ENCODE results near the gene CDH23.

Gene CDH23

DNA sequence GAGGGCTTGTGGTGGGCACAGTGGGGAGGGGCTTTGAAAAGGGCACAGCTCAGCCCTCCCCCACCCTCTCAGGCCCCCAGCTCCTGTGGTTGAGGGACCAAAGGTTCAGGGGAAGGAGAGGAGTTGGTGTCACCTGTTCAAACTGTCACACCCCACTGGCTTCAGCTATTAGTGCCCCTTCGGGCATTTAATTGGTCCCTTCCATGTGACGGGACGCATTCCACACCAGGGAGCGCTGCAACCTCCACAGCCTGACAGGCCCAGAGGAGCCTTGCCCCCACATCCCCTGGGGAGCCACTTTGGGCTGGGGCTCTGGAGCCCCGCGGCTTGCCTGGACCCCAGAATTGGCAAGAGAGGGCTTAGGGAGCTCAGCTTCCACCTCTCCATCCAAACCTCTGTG is 247.2 kb downstream of the CDH23 start:
- DNase-seq, result no peak

DNA sequence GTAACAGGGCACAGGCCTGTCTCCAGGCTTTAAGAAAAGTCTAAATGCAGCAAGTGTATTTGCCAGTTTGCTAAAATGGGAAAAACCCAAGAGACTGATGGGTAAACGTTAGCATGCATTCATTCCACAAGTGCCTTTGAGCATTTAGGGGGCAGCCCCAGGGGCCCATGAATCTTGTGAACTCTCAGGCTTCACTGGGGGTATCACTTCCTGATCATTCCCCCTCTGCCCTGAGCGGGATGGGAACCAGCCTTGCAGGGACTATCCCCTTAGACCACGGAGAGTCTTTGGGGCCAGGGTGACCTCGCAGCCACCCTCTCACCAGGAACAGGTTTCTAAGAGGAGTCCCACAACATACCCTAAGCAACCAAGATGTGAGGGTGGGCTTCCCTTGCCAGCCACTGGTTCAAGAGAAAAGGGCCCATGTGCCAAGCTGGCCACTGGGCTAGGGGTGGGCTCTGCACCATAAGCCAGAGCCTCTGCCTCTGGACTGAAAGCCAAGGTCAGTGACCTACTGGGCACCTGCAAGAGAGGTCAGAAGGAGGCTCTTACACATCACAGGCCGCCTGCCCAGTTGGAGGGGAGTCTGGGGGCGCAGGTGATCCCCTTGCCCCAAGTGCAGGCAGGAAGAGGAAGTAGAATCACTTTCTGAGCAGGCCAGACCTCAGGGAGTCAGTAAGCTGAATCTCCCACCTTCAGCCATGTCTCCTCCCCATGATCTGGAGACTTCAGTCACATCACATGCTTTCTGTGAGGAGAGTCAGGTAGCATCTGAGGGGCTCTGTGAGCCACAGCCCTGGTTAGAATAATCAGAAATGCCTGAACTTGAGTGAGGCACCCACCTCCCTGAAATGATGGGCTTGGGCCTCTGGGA is 247.8 kb downstream of the CDH23 start:
- DNase-seq, result no peak

DNA sequence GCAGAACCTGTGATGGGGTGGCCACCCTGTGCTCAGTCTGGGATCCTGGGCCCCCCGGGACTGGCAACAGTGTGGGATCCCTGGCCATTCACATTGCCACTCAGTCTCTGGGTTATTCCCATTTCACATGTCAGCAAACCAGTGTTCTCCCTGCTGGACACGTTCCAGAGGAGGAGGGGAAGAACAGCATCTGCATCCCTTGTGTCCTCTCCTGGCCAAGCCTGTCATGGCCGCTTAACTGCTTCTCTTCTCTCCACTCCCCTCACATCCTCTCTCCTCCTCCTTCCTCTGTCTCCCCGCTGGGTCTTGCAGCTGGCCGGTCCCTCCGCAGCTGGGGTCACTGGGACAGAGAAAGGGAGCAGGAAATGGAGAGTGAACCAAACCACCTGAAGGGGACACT is 248.5 kb downstream of the CDH23 start:
- DNase-seq, result no peak

DNA sequence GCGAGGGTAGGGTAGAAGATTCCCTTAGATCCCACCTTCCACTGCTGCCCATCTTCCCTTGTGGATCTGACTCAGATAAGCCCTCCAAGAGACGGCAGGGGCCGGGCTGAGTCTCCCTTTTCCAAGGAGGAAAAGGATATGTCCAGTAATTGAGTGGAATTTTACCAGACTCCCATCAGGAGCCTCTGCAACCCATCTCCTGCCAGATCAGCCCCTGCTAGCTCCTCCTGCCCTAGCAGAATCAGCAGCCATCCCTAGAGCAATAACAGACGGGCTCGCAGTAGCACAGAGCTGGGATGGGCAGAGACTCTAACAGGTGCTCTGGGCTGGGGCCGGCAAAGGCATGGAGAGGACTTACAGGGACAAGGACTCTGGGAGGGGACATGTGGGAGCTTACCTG is 249.3 kb downstream of the CDH23 start:
- DNase-seq, result peak in 1 of 14 donors; percentile 72

DNA sequence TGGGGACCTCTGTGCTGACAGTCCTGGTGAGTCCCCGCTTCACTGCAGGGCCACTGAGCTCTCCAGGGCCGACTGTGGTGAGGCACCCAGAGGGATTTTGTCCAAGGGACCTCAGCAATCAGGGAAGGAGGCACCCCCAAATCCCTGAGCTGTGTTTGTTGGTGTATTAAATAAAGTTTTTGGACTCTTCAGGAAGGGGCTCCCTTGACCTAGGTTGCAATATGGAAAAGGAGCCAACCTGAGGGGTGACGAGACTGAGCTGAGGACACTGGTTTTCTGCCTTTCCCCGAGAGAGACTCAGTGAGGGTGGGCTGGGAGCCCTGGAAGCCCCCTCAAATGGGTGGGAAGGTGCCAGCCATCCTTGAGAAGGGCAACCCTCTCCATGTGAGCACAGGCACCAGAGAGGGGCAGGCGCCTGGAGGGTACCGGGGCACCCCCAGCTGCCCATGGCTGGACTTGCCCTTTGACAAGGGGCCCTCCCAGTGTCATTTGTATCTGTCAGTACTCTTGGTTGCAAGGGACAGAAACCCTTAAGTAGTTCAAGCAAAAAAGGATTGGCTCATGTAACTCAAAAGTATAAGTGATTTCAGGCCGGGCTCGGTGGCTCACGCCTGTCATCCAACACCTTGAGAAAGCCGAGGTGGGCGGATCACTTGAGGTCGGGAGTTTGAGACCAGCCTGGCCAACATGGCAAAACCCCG is 250.0 kb downstream of the CDH23 start:
- no peak for DNase-seq

DNA sequence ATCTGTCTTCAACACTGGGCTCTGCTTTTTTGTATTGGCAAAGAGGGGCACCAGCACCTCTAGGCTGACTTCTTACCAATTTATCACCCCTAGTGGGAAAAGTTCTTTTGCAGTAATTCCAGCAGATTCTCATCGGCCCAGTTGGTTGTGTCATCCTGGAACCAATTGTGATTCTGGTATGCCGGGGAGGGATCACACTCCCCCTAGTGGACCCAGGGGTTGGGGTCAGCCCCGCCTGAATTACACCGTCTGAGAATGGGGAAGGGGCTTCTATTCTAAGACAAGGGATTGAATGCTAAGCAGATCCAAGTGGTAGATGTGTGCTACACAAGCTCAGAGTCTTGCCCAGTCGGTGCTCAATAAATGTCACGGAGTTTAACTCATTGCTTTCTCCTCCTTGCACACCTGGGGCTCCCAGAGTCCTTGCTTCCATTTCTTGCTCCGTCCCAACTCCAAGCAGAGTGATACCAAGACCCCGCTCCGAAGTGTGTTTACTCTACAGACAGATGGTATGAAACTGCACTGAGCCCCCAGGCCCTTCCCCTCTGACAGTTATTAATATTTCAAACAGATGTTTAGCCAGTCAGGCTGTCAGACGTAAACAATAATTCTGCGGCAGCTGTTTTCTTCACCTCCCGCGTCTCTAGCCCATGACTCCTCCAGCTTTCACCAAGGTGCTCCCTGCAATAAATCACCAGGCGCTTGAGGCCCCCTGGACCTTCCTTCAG is 251.0 kb downstream of the CDH23 start:
- no peak for DNase-seq

DNA sequence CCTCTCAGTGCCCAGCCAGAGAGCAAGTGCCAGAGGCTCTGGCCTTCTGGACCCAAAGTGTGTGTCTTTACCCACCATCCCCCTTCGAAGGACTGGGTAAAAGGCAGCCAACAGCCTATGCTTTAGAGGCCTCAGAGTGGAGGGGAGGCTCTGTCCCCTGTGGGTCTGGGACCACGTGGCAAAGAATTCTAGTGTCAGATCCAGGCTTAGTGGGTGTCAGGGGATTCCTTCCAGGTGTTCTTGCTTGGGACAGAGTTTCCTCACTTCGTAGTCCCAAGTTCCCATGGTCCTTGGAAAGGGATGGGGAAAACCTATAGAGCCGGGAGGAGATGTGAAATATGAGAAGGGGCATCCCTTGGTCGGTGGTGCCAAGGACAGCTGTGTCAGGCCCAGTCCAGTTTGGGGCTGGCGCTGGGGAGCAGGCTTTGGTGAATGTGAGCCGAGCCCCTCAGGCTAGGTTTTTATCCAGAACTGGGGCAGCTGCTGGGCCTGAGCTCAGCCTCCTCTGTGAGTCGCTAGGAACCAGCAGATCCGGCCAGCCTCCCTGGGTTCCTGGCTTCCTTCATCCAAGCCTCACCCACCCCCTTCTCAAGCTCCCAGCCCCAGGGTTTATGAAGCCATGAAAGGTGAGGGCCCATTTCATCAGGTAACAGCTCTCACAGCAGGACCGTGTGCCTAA is 251.7 kb downstream of the CDH23 start:
- DNase-seq, result no peak

DNA sequence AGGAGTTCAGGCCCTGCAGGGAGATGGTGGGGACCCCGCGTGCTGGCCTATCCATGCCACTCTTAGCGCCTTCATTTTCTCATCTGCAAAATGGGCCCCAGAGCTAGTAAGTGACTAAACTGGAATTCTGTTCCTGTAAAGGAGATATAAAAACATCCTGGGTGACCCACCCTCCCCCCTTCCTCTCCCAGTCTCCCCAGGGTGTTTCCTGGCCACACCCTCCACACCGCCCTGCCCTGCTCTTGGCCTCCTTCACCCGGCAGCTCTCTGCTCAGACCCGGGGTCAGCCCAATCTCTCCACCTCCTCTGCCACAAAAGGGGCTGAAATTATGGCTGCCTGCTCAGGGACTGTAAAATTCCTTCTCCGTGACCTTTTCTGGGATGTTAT is 252.2 kb downstream of the CDH23 start:
- DNase-seq, result no peak

DNA sequence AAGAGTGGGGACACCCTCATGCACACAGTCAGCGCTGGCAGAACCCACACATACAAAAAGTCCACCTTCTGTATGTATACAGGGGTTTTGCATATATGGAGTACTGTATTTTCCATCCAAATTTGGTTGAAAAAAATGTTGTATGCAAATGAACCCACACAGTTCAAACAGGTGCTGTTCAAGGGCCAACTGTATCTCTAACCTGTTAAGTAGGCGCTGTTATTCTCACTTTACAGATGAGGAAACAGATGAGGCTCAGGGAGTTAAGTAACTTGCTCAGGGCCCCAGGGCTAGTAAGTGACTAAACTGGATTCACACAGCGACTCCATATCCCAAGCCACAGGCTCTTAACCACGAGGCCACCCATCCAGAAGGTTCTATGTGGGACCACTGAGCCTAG is 252.9 kb downstream of the CDH23 start:
- no peak for DNase-seq

DNA sequence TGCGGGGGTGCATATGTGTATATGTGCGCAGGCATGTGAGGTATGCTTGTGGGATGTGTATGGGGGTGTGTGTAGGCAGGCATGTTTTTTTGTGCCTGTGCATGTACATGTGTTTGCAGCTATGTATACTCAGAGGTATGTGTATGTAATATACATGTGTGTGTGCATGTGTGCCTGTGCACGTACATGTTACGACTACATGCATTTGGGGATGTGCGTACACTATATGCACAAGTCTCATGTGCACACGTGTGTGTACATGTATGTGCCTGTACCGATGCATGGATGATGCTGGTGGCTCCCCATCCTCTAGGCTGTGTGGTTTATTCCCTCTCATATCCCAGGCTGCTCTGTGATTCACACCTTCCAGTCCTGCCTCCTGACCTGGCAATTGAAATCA is 253.7 kb downstream of the CDH23 start:
- DNase-seq, result no peak

DNA sequence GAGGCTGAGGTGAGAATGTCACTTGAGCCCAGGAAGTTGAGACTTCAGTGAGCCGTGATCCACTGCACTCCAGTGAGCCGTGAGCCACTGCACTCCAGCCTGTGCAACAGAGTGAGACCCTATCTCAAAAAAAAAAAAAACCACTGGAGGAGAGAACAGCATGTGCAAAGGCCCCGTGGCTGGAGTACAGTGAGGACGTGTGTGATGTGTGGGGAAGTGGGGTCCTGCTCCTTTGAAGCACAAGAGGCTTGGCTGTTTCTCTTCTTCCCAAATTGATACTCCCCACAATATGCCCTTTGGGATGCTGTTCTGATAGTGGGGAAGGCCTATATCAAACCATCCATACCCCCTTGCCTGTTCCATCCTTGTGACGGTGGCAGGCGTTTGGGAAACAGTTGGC is 254.7 kb downstream of the CDH23 start:
- no peak for DNase-seq

DNA sequence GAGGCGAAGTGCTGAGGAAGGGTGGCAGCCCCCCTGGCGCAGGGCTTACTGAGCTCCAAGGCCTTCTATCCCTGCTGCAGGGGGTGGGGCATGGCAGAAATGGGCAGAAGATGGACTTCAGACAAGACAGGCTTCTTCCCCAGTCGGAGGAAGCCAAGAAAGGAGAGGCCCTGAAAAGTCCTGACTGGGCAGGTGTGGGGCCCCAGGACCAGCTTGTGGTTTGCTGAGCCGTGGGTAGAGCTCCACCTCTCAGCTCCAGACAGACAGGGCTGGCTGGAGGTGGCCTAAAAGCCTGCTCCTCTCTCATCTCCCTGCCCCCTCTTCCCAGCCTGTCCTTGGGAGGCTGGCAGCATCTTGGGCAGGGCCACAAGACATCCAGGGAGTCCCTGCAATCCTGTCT is 255.2 kb downstream of the CDH23 start:
- no peak for DNase-seq

DNA sequence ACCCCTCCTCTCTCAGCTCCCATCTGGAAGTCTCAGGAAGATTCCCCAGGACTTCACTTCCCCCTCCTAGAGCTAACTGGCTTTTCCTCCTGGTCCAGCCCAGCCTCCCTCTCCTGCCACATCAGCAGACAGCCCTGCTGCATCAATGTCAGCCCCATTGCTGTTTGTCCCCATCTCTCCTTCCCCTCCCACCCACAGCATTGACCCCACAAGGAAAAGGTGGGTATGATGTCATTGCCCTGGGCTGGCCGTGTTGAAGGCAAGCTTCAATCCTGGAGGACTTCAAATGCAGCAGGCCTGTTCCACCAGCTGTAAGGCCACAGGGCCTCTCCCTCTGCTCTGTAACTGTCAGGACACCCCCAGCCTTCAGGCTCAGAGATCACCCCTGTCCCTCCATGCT is 256.3 kb downstream of the CDH23 start:
- DNase-seq, result no peak

DNA sequence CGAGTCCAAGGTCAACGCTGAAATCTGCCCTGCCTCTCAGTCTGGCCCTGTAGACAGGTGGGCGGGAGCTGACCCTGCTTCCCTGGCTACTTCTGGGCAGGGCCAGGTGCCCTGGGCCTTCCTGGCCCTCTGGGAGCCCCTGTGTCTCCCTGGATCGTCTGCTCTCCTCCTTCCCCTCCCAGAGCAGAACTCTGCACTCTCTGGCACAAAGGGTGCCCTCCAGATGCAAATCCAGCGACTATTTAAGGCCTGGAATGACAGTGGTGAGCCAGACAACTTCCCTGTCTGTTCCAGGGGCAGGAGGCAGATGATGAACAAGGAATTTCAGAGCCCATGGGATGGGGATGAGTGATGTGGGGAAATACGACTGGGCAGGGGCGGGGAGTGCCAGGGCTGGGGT is 259.5 kb downstream of the CDH23 start:
- no peak for DNase-seq

DNA sequence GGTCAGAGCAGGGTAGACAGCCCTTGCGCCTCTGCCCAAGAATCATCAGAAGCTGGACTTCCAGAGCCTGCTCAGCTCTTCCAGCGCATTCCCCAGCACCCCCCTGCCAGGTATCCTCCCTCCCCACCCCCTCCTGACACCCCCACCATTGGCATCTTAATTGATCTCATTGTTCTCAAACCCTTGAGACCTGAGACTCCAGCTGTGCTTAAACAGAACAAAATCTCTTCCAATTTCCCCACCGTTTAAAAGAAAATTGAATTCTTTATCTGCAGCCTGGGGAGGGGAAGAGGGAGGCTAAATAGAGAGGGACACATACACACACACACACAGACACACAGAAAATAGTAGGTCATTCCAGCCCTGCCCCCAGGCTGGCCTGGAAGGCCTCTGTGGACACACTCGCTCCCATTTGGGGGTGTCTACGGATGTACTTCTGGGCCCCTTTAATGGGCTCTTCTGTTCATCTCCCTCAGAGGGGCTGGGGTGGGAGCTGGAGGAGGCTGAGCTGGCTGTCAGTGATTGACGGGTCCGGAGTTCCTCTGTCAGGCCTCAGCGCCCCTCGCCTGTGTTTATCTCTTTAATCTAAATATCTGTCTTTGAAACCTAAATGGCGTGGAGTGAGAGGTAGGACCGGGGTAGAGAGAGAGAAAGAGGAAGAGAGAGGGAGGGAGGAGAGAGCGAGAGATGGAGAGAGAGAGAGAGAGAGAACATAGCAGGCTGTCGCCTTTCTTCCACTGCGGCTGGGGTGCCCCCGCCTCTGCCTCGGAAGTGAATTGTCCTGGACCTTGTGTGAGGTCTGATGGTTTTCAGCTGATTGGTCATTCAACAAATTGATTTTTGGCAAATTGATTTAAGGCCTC is 261.1 kb downstream of the CDH23 start:
- DNase-seq, result no peak

DNA sequence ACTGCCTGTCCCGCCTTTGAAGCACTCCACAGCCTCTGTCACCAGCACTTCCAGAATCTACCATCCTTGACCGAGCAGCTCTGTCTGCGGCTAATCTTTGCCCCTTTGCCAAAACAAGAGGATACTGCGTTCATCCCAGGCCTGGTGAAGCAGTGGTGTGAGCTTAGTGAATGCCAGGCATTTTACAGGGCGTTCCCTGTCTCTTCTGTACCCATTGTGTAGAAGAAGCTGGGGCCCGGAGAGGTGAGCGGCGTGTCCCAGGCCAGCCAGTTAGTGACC is 261.7 kb downstream of the CDH23 start:
- no peak for DNase-seq

DNA sequence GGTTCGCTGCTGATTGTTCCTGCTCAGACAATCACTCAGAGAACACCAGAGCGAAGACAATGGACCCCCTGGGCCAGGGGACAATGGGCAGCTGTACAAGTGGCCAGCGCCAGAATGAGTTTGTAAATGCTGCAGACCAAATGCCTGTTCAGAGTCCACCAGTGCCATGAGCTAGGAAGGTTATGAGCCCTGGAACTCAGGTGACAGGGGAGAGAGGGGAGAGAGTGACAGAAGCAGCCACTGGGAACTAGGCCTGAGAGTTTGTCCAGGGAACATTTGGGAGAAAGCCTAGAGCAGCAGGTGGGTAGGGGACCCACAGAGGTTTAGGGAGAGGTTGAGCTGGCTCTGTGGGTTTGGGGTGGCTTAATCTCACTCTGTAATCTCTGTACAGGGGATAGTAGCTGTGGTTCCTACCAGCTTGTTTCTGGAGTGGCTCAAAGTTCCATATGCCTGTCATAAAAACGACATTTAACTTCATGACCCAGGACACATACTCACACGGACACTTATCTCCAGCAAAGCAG is 262.5 kb downstream of the CDH23 start:
- no peak for DNase-seq

DNA sequence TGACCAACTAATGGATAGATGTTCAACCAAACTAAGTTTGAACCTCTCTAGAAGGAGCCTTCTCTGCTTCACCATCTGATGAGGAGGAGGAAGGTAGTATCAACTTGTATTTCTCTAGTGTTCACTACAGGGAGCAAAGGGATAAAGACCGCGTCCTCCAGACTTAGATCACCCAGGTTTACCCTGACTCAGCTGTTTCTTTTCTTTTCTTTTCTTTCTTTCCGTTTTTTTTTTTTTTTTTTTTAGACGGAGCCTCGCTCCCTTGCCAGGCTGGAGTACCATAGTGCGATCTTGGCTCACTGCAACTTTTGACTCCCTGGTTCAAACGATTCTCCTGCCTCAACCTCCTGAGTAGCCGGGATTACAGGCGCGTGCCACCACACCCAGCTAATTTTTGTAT is 263.0 kb downstream of the CDH23 start:
- no peak for DNase-seq

DNA sequence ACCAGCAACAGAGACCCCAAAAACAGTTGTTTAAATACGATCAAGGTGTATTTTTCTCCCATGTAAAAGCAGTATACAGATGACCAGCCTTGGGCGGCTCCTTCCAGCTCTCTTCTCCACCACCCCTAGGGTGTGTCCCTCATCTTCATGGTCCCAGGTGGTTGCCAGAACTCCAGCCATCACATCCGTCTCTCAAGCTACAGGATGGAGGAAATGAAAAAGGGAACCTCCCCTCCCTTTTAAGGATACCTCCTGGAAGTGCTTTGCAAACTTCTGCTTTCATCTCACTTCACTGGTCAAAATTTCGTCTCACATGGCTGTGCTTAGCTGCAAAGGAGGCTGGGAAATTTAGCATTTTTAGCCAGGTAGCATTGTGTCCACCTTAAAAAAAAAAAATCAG is 263.6 kb downstream of the CDH23 start:
- no peak for DNase-seq

DNA sequence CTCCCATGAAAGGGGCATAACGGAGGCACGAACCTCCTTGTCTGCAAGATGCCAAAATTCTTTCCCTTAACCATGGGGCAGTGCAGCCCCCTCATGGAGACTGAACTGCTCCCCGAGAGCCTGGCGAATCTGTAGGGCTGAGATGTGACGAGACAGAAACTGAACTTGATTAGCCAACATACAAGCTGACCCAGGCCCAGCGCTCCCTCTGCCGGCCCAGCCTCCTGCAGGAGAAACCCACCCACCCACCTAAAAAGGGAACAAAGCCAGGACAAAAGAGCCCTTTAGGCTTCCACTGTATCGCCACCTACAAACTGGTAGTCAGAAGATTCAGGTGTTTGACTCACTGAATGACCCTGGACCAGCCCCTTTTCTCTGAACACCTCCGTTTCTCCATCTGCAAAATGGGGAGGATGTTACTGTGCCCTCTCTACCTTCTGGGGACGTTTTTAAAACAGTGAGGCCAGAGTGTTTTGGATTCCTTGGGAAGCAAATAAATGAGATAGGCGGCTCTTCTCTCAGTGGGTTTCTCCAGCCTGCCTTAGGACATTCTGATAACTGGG is 264.4 kb downstream of the CDH23 start:
- DNase-seq, result no peak

DNA sequence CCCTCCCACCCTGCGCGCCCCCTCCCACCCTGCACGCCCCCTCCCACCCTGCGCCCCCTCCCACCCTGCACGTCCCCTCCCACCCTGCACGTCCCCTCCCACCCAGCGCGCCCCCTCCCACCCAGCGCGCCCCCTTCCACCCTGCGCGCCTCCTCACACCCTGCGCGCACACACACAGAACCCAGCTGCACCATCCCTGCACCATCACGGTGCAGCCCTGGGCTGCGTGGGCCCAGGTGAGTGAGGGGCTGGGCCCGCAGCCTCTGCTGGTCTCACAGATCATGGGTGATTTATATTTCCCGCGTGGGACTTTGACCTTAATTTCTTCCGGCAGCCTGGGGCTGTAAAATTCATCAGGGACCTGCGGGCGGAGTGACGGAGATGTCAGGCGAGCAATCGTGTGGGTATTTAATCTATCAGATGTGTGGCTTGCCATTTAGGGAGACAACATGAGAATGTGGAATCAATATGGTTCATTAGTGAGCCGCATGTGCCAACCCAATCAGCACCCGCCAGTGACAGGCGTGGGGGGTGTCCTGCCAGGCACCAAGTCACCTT is 265.1 kb downstream of the CDH23 start:
- no peak for DNase-seq

All from C1 segment of cervical spinal cord (tissue), 14 donors.